Muscle of leg (tissue), 11 donors: ENCODE results near the gene COLEC12. TPM values are rescaled to one million over a fixed set of nuclear protein-coding genes. Genes with fewer than 3 reads are reported as not detected.

Experiments
- DNase-seq: peaks from one replicate; pipeline ENCODE4 v3.0.0; 2013
- H3K27ac ChIP-seq: one replicate; pipeline ENCODE4 v1.5.1; 2013; ENCODE audit warnings: mild to moderate bottlenecking, low read length, control low read depth
- H3K27me3 ChIP-seq: one replicate; pipeline ENCODE4 v1.6.1; 2013; ENCODE audit warnings: low read length; ENCODE audit not compliant: control insufficient read depth, insufficient read depth
- H3K36me3 ChIP-seq: one replicate; pipeline ENCODE4 v1.6.1; 2013; ENCODE audit warnings: low read length; ENCODE audit not compliant: control insufficient read depth, insufficient read depth
- H3K4me1 ChIP-seq: one replicate; pipeline ENCODE4 v1.6.1; 2013; ENCODE audit warnings: low read length; ENCODE audit not compliant: control insufficient read depth, insufficient read depth
- H3K4me3 ChIP-seq: one replicate; pipeline ENCODE4 v1.5.1; 2013; ENCODE audit warnings: low read length, control low read depth
- H3K9me3 ChIP-seq: replicated peaks from 2 replicates; pipeline ENCODE4 v1.6.1; 2013; ENCODE audit warnings: low read depth, low read length; ENCODE audit not compliant: control insufficient read depth
- WGBS: methylation state at CpG from one replicate; pipeline ENCODE4 v1.1.5; 2013; ENCODE audit warnings: missing lambda C conversion rate; ENCODE audit not compliant: insufficient coverage; 5-methylcytosine and 5-hydroxymethylcytosine counted together
- polyA plus RNA-seq, 8 donors: library from polyadenylated mRNA; unstranded; fragments of 120-200 nt; gene quantifications; one replicate each; pipeline versions ENCODE4 v1.2.1 to v1.2.3, GENCODE V29; 2013; ENCODE audit warnings: inconsistent platforms in 1 of 8, low replicate concordance in 1 of 8; ENCODE audit not compliant: insufficient read length in 8 of 8, insufficient read depth in 1 of 8
- total RNA-seq: library from RNA; stranded (reverse); fragments of 120-200 nt; gene quantifications from one replicate; pipeline ENCODE4 v1.2.4, GENCODE V29; 2013

COLEC12 gene
- total and polyA plus RNA-seq, 9 donors = 41.1 to 83.6 (median 59.9) TPM

DNA sequence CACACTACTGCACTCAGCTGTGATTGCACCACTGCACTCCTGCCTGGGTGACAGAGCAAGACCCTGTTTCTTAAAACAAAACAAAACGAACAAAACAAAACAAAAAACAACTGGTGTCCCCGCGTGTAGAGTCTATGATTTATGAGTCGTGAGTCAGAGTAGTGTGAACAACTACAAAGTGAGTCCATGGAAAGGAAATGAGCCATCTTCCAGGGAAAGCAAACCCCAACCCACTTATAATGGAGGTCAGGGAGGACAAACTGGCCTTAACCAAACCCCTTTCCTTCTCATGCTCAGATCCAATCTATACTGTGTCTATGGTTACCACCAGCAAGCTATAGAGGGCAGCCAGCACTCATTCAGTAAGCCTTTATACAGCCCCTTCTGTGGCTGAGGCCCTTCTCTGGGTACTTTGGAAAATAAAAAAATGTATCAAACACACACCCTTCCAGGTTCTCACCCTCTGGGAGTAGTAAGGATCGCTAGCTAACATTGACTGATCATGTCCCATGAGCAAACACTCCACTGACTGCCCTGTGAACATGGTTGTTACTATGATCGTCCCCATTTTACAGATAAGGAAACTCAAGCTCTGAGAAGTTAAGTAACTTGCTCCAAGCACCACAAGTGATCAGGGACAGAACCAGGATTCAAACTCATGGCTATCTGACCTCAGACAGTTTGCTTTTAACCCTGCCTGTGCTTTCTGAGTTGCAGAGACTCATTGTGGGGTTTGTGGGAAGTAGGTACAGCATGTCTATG lies 24.7 kb upstream of the COLEC12 start:
- DNase-seq = no peak
- no peaks in the 10 kb centered on the region for H3K27me3 ChIP-seq
- H3K4me1 ChIP-seq = no peaks in the 10 kb centered on the region
- H3K36me3 ChIP-seq = no peaks in the 10 kb centered on the region
- 79% methylated on average over 2 of the region's 6 CpGs for WGBS
- H3K27ac ChIP-seq = no peak overlapping the region
- no peak overlapping the region for H3K4me3 ChIP-seq
- no peaks in the 10 kb centered on the region for H3K9me3 ChIP-seq

DNA sequence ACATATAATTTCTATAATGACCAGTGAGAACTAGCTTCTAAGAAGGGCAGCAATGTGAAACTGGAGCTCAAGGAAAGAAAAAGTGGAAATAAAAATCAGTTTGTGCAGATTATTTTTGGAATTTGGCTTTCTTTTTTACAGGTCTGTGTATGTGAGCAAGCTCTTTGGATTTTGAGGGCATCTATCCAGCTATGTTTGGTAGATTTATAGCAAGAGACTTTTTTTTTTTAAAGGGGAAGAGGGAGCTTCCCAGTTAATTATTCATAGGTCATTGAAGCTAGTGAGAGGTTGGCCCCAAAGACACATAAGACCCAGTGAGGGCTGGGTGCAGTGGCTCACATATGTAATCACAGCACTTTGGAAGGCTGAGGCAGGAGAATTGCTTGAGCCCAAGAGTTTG lies 24.0 kb upstream of the COLEC12 start:
- DNase-seq = peak; percentile 83
- no peaks in the 10 kb centered on the region for H3K27me3 ChIP-seq
- H3K27ac ChIP-seq = peak overlapping the region; percentile 3
- no peaks in the 10 kb centered on the region for H3K36me3 ChIP-seq
- H3K4me3 ChIP-seq = no peak overlapping the region
- peaks cover 4% of the 10 kb centered on the region for H3K4me1 ChIP-seq
- no peaks in the 10 kb centered on the region for H3K9me3 ChIP-seq

DNA sequence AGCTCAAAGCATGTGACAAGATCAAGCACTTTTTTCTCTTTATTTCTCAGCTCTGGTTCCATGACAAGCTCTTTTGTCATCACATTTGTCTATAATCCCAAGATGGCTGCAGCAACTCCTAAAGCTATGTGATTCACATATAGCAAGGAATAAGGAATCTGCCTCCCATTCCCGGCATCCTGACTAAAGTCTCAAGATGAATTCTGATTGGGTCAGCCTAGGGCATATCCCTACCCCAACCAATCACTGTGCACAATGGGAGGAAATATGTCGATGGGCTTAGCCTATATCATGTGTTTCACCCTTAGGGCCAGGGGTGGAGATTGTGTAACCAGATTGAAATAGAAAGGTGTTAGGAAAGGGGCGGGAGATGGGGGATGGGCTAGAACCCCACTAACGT lies 23.1 kb upstream of the COLEC12 start:
- no peaks in the 10 kb centered on the region for H3K9me3 ChIP-seq
- no peak for DNase-seq
- H3K36me3 ChIP-seq = no peaks in the 10 kb centered on the region
- no peak overlapping the region for H3K27ac ChIP-seq
- no peaks in the 10 kb centered on the region for H3K27me3 ChIP-seq
- H3K4me1 ChIP-seq = peaks cover 11% of the 10 kb centered on the region
- H3K4me3 ChIP-seq = no peak overlapping the region
- 60% methylated on average over 2 of the region's 4 CpGs for WGBS

DNA sequence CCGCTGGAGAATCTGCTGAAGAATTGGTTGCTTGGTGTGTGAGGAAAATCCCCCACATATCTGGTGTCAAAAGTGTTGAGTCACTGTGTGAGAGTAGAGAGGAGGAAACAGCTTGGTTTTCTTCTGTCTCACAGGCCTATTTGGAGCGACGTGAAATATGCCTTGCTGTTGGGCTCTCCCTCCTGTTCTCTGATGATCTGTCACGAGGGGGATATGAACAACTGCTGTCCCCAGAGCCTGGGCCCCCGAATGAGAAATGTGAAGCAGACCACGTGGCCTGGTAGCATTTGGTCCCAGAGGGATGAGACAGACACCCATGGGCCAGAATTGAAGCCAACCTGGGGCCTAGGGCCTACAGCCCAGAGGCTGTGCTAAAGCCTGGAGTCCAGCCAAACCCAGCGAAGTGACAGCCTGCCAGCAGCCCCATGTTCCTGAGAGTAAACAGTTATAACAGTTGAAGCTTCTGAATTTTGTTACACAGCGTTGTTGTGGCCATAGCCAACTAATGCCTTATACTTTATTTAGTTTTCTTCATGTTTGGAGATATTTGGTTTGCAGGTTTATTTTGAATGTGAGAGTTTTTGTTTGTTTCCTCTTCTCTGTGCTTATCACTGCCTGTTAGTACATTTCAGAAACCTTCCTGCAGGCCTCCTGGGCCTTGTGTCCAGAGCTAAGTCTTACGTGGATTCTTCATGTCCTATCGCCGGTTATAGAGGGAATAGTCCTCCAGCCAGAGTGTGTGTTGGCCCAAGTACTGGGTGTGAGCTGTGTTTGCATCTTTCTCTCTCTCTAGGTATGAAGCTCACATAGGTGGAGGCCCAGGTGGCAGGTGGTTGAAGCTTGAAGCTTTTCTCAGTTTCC lies 18.7 kb upstream of the COLEC12 start:
- Histone ChIP-seq H3K4me1 (peaks cover 11% of the 10 kb centered on the region), H3K27ac (peak overlapping the region; percentile 32), H3K4me3 (no peak overlapping the region), H3K36me3 (no peaks in the 10 kb centered on the region), H3K9me3 (no peaks in the 10 kb centered on the region), H3K27me3 (no peaks in the 10 kb centered on the region)
- WGBS = 21% methylated on average over 4 of the region's 11 CpGs
- peak; percentile 76 for DNase-seq

DNA sequence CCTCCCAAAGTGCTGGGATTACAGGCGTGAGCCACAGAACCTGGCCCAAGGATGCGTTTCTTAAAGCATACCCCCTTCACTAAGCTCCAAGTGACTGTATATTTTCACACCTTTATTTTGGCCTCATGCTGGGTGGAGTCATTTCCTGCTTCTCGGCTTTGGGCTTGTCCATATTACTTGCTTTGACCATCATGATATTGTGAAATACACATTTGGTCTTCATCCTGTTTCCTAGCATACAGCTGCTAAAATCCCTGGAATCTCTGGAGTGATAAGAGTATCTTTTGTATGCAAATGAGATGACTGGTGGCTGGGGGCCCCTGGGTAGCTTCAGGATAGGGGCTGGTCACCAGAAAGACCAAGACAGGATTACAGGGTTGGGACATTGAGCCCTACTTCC lies 17.6 kb upstream of the COLEC12 start:
- Histone ChIP-seq H3K4me1 (peaks cover 11% of the 10 kb centered on the region), H3K4me3 (no peak overlapping the region), H3K27ac (no peak overlapping the region), H3K27me3 (no peaks in the 10 kb centered on the region), H3K36me3 (no peaks in the 10 kb centered on the region), H3K9me3 (peaks cover 3% of the 10 kb centered on the region)
- WGBS = 100% methylated on average over 2 of the region's 3 CpGs
- no peak for DNase-seq

DNA sequence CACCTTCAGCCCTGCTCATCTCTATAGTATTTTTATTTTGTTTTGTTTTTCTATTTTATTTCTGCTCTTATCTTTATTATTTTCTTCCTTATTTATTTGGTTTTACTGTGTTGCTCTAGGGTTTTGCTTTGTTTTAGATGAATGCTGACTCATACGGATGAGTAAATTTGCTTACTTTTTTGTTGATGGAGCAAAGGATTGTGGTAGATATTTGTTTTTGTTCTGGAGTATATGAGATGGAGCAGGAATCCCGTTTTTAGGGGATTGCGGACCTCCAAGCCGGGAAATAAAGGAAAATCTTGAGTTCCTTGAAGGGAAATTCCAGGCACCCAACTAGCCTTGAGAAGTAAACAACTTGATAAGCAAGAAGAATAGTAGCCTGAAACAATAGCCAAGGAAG lies 15.3 kb upstream of the COLEC12 start:
- Histone ChIP-seq H3K4me1 (peaks cover 11% of the 10 kb centered on the region), H3K4me3 (no peak overlapping the region), H3K9me3 (peaks cover 3% of the 10 kb centered on the region), H3K27ac (no peak overlapping the region), H3K36me3 (no peaks in the 10 kb centered on the region), H3K27me3 (no peaks in the 10 kb centered on the region)
- no peak for DNase-seq
- WGBS = 62% methylated on average over 4 of the region's 4 CpGs

DNA sequence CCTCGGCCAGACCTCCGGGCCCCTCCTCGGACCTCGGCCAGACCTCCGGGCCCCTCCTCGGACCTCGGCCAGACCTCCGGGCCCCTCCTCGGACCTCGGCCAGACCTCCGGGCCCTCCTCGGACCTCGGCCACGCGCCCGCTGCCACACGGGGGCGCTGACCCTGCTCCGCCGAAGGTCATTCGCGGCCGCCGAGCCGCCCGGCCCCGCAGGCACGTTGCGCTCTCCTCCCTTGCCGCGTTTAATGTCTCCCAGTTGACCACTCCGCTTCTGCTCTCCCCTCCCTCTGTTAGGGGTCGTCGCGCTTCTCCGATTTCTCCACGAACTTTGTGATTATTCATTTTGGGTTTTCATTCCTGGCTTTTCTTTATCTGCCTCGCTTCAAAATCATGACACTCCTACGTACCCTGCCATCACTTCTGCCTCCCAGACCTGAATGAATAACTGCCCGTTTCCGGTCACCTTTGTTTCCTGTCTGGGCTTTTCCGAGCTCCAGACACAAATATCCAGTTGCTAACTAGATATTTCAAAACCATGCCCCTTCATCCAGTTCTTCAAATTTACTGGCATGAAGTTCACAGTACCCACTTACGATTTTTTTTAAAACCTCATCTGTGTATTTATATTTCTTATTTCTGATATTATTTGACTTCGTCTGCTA lies 14.8 kb upstream of the COLEC12 start:
- WGBS = 85% methylated on average over 33 of the region's 44 CpGs

DNA sequence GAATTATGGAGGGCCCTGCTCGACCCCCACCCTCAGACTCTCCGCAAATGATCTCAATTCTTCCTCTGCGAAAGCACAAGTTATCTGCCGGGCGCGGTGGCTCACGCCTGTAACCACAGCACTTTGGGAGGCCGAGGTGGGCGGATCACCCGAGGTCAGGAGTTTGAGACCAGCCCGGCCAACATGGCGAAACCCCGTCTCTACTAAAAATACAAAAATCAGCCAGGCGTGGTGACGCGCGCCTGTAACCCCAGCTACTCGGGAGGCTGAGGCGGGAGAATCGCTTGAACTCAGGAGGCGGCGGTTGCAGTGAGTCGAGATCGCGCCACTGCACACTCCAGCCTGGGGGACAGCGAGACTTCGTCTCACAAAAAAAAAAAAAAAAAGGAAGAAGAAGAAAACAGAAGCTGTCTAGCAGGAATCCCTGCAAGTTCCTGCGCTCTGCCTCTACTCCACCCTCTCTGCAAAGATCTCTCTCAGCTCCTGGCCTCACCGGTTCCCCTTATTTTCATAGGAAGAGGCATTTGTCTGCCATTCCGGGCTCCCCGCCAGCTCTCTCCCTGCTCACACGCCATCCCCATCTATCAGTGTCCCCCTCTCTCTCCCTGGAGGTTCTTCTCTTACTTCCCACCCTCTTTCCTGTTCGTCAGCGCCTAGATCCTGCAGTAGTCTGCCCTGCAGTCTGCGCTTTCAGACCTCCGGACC lies 13.5 kb upstream of the COLEC12 start:
- DNase-seq = no peak
- WGBS = 92% methylated on average over 17 of the region's 36 CpGs

More for the DNA sequence above, 14.8 kb upstream of the COLEC12 start:
- DNase-seq = no peak
- H3K9me3 ChIP-seq = peaks cover 3% of the 10 kb centered on the region
- no peak overlapping the region for H3K27ac ChIP-seq
- no peak overlapping the region for H3K4me3 ChIP-seq
- no peaks in the 10 kb centered on the region for H3K27me3 ChIP-seq
- no peaks in the 10 kb centered on the region for H3K36me3 ChIP-seq
- peaks cover 11% of the 10 kb centered on the region for H3K4me1 ChIP-seq

DNA sequence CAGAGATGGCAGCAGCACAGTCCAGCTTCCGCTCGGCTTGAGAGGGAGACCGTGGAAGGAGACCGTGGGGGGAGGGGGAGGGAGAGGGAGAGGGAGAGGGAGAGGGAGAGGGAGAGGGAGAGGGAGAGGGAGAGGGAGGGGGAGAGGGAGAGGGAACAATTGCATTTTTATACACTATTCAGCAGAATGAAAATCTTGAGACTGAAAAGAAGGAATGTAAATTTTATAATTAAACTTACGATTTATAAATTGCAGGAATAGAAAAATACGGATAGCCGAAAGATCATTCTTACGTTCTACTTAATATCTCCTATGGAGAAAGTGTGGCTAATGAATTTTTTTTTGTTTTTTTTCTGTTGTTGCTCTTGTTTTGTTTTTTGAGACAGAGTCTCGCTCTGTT lies 12.5 kb upstream of the COLEC12 start:
- H3K27me3 ChIP-seq = no peaks in the 10 kb centered on the region
- WGBS = no CpG with 5 or more reads among the region's 9 CpGs
- H3K9me3 ChIP-seq = peaks cover 3% of the 10 kb centered on the region
- no peaks in the 10 kb centered on the region for H3K36me3 ChIP-seq
- no peak overlapping the region for H3K27ac ChIP-seq
- no peak for DNase-seq
- no peak overlapping the region for H3K4me3 ChIP-seq
- H3K4me1 ChIP-seq = no peaks in the 10 kb centered on the region

More for the DNA sequence above, 13.5 kb upstream of the COLEC12 start:
- Histone ChIP-seq H3K9me3 (peaks cover 3% of the 10 kb centered on the region), H3K27ac (no peak overlapping the region), H3K27me3 (no peaks in the 10 kb centered on the region), H3K36me3 (no peaks in the 10 kb centered on the region), H3K4me3 (no peak overlapping the region), H3K4me1 (peaks cover 4% of the 10 kb centered on the region)
